Fibroblast of villous mesenchyme (primary cell): Measurements from ENCODE around the gene TBPL1. TPM values are rescaled to one million over a fixed set of nuclear protein-coding genes. Genes with fewer than 3 reads are reported as not detected.
A peak's percentile ranks its signal among the peaks of the same experiment; 100 is the strongest.

Experiments
- DNase-seq: peaks from one replicate; pipeline ENCODE4 v3.0.0-alpha.2; 2010; ENCODE audit warnings: low read depth
- H3K4me3 ChIP-seq: 2 replicates; pipeline ENCODE4 v1.5.1; 2011; ENCODE audit warnings: low read depth, mild to moderate bottlenecking, low read length
- CTCF ChIP-seq: IDR thresholded peaks from 2 replicates; pipeline ENCODE4 v1.5.1; 2012; ENCODE audit warnings: low read depth, mild to moderate bottlenecking, low read length; ENCODE audit not compliant: insufficient read depth
- total RNA-seq: library from RNA; depleted of rRNA; stranded (reverse); fragments of >200 nt; gene quantifications from 2 replicates; pipeline ENCODE4 v1.2.3, GENCODE V29; 2012

TBPL1 gene
- total RNA-seq, 1 donor: 18.6 TPM

DNA sequence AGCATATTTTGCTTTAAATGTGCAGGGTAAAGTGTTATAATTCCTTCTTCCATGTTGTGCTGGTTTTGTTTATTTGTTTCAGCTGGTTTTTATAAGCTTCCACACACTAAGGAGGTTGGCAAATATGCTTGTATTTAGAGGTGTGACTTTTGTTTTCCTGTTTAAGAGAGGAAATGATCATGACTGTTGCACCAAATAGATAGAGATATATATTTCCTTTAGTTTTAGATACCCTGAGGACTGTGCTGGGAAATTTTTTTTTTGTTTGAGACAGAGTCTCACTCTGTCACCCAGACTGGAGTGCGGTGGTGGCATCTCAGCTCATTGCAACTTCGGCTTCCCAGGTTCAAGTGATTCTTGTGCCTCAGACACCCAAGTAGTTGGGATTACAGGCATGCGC lies 5.8 kb downstream of the TBPL1 start:
- no peak for DNase-seq
- H3K4me3 ChIP-seq: no peak overlapping the region
- TF ChIP-seq CTCF: no peak

DNA sequence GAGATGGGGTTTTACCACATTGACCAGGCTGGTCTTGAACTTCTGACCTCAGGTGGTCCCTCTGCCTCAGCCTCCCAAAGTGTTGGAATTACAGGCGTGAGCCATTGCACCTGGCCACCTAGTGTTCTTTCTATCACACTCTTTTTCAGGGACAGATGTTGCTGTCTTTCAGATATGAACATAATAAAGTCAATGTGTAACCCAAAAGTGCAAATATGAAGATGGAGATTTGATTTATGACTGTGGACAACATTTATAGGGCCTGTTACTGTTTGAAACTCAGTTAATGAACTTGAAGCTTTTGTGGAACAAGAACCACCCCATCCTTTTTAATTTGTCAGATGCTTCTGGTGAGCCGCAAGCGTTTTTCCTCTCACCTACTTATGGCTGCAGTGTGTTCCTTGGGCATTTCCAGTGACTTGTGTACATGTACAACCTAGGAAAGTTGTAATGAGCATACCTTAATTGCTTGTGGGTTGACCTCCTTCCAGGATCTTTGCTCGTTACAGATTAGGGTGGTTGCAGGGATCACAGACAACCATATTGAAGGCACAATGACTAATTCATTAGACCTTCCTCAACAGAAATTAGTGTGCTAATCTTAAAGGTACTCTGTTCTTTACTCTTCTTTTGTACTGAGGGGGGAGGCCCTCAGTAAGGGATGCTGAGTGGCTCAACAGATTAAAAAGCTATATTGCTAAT lies 6.8 kb downstream of the TBPL1 start:
- TF ChIP-seq CTCF: no peak
- no peak for DNase-seq
- H3K4me3 ChIP-seq: no peak overlapping the region

DNA sequence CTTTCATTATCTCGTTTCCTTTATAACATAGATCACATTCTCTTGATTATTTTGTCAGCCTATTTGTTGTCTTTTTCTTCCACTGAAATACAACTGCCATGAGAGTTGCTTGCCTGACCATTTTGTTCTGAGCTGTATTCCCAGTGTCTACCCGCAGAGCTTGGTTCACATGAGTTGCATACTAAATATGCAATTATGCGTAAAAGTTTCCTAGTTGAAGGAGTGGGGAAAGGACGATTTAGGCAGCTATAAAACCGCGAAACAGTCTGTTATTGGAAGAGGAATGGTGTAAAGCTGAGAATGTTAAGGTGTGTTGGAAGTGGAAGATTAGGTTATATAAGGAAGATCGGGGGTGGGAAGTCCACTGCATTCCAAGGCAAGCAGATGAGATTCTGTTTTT lies 8.8 kb downstream of the TBPL1 start:
- DNase-seq: no peak
- H3K4me3 ChIP-seq: no peak overlapping the region
- no peak for TF ChIP-seq CTCF

- DNase-seq: peak; percentile 58
- H3K4me3 ChIP-seq: no peak overlapping the region
- TF ChIP-seq CTCF: no peak
These were observed 11.0 kb downstream of the TBPL1 start for GRCh38 chr6:133964052-133964451.

- no peak overlapping the region for H3K4me3 ChIP-seq
- TF ChIP-seq CTCF: no peak
- DNase-seq: no peak
These were observed 11.7 kb downstream of the TBPL1 start for GRCh38 chr6:133964702-133965101.

- H3K4me3 ChIP-seq: no peak overlapping the region
- TF ChIP-seq CTCF: no peak
- no peak for DNase-seq
These were observed 12.9 kb downstream of the TBPL1 start for GRCh38 chr6:133965817-133966360.
